PC-9 (cell line): ENCODE measurements around the gene RYR3.

Experiments used
- EZH2 ChIP-seq: fragments of 200-600 bp; sonication (generic); IDR thresholded peaks from 2 replicates; pipeline ENCODE4 v1.8.0; 2017; ENCODE audit warnings: antibody characterized with exemption, low read depth
- TF ChIP-seq, protein P1 (sequence below): fragments of 200-600 bp; sonication (generic); conservative IDR thresholded peaks from 2 replicates; pipeline ENCODE4 v1.6.1; 2017; ENCODE audit warnings: mixed run types, antibody characterized with exemption, mild to moderate bottlenecking, moderate library complexity

DNA sequence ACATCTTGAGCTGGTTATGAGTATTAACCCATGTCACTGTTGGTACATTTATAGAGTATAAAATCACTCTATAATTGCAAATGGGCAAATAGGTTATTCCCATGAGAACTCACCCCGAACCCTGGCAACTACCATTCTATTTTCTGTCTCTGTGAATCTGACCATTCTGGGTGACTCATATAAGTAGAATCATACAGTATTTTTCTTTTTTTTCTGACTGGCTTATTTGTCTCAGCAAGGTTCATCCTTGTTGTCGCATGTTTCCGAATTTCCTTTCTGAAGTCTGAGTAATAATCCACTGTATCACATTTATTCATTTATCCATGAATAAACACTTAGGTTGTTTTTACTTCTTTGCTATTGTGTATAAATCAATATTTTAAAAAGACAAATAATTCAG, 597.6 kb downstream of the RYR3 start:
- TF ChIP-seq, protein P1, sequence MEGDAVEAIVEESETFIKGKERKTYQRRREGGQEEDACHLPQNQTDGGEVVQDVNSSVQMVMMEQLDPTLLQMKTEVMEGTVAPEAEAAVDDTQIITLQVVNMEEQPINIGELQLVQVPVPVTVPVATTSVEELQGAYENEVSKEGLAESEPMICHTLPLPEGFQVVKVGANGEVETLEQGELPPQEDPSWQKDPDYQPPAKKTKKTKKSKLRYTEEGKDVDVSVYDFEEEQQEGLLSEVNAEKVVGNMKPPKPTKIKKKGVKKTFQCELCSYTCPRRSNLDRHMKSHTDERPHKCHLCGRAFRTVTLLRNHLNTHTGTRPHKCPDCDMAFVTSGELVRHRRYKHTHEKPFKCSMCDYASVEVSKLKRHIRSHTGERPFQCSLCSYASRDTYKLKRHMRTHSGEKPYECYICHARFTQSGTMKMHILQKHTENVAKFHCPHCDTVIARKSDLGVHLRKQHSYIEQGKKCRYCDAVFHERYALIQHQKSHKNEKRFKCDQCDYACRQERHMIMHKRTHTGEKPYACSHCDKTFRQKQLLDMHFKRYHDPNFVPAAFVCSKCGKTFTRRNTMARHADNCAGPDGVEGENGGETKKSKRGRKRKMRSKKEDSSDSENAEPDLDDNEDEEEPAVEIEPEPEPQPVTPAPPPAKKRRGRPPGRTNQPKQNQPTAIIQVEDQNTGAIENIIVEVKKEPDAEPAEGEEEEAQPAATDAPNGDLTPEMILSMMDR = no peak
- TF ChIP-seq EZH2 = no peak
